ENCODE results near the gene CLDN1. TPM values are rescaled to one million over a fixed set of nuclear protein-coding genes. Genes with fewer than 3 reads are reported as not detected.

The CLDN1 gene
- total and polyA plus RNA-seq, 12 donors = 15.6 to 155 (median 61.1) TPM

DNA sequence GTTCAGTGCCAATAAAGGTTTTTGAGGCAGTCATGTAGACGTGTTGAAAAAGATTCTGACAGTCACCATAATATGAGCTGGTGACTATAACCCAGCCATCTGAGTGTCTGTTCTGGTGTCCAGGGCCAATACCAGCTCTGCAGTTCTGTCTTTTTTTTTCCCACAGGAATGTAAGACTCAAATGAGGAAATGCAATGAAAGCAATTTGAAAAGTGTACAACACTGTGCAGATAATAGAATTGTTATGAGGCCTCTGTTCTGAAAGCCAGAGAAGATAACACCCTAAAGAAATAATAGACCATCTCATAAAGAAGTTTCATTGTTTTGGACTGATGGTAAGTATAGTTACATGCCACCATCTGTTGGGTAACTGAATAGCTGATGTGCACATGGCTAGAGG, 57.1 kb downstream of the CLDN1 start:
- H3K36me3 ChIP-seq (replicated peaks in 1 of 2) = no peaks in the 10 kb centered on the region
- H3K4me3 ChIP-seq = no peak overlapping the region
- WGBS, 4 donors = 74 to 78% (median 75%) methylated on average over 1 of the region's 1 CpG
- intact Hi-C loops (cut with DNase I) = no loop called here
- H3K27me3 ChIP-seq = no peaks in the 10 kb centered on the region
- TF ChIP-seq, protein P1, sequence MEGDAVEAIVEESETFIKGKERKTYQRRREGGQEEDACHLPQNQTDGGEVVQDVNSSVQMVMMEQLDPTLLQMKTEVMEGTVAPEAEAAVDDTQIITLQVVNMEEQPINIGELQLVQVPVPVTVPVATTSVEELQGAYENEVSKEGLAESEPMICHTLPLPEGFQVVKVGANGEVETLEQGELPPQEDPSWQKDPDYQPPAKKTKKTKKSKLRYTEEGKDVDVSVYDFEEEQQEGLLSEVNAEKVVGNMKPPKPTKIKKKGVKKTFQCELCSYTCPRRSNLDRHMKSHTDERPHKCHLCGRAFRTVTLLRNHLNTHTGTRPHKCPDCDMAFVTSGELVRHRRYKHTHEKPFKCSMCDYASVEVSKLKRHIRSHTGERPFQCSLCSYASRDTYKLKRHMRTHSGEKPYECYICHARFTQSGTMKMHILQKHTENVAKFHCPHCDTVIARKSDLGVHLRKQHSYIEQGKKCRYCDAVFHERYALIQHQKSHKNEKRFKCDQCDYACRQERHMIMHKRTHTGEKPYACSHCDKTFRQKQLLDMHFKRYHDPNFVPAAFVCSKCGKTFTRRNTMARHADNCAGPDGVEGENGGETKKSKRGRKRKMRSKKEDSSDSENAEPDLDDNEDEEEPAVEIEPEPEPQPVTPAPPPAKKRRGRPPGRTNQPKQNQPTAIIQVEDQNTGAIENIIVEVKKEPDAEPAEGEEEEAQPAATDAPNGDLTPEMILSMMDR (IDR thresholded peaks at IDR 0.05) = no peak
- no peak for TF ChIP-seq POLR2A (IDR thresholded peaks at IDR 0.05)
- H3K27ac ChIP-seq = no peak overlapping the region
- no peak for DNase-seq
- no peaks in the 10 kb centered on the region for H3K4me1 ChIP-seq (replicated peaks in 1 of 2)
- no peaks in the 10 kb centered on the region for H3K9me3 ChIP-seq (replicated peaks in 1 of 3)

GRCh38 chr3:190261740-190262139, 60.5 kb downstream of the CLDN1 start:
- H3K36me3 ChIP-seq (replicated peaks in 1 of 2) = no peaks in the 10 kb centered on the region
- TF ChIP-seq, protein P1 (IDR thresholded peaks at IDR 0.05) = no peak
- TF ChIP-seq POLR2A (IDR thresholded peaks at IDR 0.05) = no peak
- no peak overlapping the region for H3K27ac ChIP-seq
- no peak overlapping the region for H3K4me3 ChIP-seq
- H3K9me3 ChIP-seq (replicated peaks in 1 of 3) = no peaks in the 10 kb centered on the region
- DNase-seq = no peak
- H3K4me1 ChIP-seq (replicated peaks in 1 of 2) = peaks cover 0 to 6% of the 10 kb centered on the region in 2 donors
- no peaks in the 10 kb centered on the region for H3K27me3 ChIP-seq
- intact Hi-C loops (cut with DNase I) = no loop called here

DNA sequence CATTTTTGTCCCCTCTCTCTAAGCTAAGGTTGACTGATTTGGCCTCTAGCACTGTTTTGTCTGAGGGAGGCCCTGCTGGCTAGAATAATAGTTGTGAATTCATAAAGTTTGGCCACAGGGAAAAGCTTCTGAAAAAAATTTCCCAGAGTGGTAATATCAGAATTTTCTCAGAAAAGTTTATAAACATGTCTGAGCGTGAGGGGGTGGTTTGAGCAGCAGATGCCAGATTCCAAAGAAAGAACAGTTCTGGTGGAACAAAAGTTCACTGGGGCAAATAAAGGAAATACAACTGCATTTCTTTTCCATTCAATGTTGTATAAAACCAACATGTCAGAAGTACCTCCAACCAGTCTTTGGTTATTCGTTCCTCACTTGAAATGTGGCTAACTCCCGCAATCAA, 61.2 kb downstream of the CLDN1 start:
- H3K27me3 ChIP-seq = no peaks in the 10 kb centered on the region
- H3K36me3 ChIP-seq (replicated peaks in 1 of 2) = no peaks in the 10 kb centered on the region
- DNase-seq = no peak
- no peaks in the 10 kb centered on the region for H3K9me3 ChIP-seq (replicated peaks in 1 of 3)
- intact Hi-C loops (cut with DNase I) = no loop called here
- peaks cover 0 to 6% of the 10 kb centered on the region in 2 donors for H3K4me1 ChIP-seq (replicated peaks in 1 of 2)
- TF ChIP-seq, protein P1 (IDR thresholded peaks at IDR 0.05) = no peak
- TF ChIP-seq POLR2A (IDR thresholded peaks at IDR 0.05) = no peak
- WGBS, 4 donors = 72 to 86% (median 83%) methylated on average over 3 of the region's 3 CpGs
- peak overlapping the region in 1 of 5 donors; percentile 17 for H3K27ac ChIP-seq
- H3K4me3 ChIP-seq = no peak overlapping the region

- Histone ChIP-seq H3K9me3 (replicated peaks in 1 of 3) (no peaks in the 10 kb centered on the region), H3K4me1 (replicated peaks in 1 of 2) (peaks cover 0 to 6% of the 10 kb centered on the region in 2 donors), H3K27ac (no peak overlapping the region), H3K4me3 (no peak overlapping the region), H3K27me3 (no peaks in the 10 kb centered on the region), H3K36me3 (replicated peaks in 1 of 2) (no peaks in the 10 kb centered on the region)
- DNase-seq = no peak
- WGBS, 4 donors = 70 to 83% (median 74%) methylated on average over 2 of the region's 2 CpGs
- TF ChIP-seq POLR2A (IDR thresholded peaks at IDR 0.05) = no peak
- TF ChIP-seq, protein P1 (IDR thresholded peaks at IDR 0.05) = no peak
- intact Hi-C loops (cut with DNase I) = no loop called here
Observed at GRCh38 chr3:190260301-190260700, 61.9 kb downstream of the CLDN1 start.
